D721Med (cell line): Measurements from ENCODE around the gene ANGPTL4.
A peak's percentile ranks its signal among the peaks of the same experiment; 100 is the strongest.

ENCODE experiments used
- DNase-seq: peaks from one replicate; pipeline ENCODE4 v3.0.0; 2011; ENCODE audit warnings: low spot score; ENCODE audit not compliant: insufficient read length
- FAIRE-seq: peaks from 2 replicates; lab custom pipeline; 2011; peaks lifted over from hg19 to GRCh38; lab: Jason Lieb, UNC
- TF ChIP-seq, protein P1 (sequence below): IDR thresholded peaks from 2 replicates; pipeline ENCODE4 v1.5.1; 2012; ENCODE audit warnings: mild to moderate bottlenecking, control low read depth; ENCODE audit not compliant: insufficient read depth; ENCODE audit errors: missing control alignments

Gene ANGPTL4

DNA sequence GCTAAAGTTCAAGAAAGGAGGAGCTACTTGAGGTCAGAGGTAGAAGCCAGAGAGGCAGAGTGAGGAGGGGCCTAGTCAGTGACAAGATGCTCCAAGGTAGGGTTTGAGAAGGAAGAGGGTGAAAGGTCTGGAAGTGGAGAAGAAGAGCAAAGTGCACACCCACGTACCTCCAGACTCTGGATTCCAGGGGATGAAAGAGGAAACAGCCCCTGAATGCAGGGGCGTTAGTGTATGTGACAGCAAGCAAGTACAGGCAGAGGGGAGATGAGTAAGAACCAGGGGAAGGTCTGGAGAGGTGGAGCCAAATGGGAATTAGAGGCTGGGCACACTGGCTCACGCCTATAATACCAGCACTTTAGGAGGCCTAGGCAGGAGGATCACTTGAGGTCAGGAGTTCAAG lies 34.0 kb upstream of the ANGPTL4 start:
- DNase-seq (no peak), FAIRE-seq (no peak)
- TF ChIP-seq, protein P1, sequence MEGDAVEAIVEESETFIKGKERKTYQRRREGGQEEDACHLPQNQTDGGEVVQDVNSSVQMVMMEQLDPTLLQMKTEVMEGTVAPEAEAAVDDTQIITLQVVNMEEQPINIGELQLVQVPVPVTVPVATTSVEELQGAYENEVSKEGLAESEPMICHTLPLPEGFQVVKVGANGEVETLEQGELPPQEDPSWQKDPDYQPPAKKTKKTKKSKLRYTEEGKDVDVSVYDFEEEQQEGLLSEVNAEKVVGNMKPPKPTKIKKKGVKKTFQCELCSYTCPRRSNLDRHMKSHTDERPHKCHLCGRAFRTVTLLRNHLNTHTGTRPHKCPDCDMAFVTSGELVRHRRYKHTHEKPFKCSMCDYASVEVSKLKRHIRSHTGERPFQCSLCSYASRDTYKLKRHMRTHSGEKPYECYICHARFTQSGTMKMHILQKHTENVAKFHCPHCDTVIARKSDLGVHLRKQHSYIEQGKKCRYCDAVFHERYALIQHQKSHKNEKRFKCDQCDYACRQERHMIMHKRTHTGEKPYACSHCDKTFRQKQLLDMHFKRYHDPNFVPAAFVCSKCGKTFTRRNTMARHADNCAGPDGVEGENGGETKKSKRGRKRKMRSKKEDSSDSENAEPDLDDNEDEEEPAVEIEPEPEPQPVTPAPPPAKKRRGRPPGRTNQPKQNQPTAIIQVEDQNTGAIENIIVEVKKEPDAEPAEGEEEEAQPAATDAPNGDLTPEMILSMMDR, result no peak

DNA sequence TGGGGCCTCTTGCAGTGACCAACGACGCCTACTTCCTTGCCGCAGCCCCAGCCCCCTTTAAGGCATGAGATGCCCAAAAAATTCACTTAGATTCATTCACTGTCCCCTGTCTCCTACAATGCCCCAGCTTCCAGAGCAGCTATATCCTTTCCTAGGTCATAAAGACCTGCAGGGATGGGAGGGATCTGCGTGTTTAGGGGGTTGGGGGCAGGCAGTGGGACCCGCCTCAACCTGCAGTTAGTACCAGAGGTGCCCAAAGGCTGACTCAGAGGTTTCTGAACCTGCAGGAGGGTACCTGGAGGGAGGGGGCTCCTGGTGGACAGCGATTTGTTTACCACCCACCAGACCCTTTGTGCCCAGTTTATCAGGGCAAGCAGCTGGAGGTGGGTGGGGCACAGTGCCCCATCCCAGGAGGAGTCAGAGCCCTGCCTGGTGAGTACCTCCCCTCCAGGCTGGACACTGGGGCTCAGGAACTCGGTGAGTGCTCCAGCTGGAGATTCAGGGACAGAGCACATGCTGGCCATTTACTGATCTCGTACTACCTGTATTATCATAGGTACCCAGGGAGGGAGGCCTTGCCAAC lies 32.6 kb upstream of the ANGPTL4 start:
- no peak for DNase-seq
- TF ChIP-seq, protein P1, result no peak
- FAIRE-seq, result no peak

DNA sequence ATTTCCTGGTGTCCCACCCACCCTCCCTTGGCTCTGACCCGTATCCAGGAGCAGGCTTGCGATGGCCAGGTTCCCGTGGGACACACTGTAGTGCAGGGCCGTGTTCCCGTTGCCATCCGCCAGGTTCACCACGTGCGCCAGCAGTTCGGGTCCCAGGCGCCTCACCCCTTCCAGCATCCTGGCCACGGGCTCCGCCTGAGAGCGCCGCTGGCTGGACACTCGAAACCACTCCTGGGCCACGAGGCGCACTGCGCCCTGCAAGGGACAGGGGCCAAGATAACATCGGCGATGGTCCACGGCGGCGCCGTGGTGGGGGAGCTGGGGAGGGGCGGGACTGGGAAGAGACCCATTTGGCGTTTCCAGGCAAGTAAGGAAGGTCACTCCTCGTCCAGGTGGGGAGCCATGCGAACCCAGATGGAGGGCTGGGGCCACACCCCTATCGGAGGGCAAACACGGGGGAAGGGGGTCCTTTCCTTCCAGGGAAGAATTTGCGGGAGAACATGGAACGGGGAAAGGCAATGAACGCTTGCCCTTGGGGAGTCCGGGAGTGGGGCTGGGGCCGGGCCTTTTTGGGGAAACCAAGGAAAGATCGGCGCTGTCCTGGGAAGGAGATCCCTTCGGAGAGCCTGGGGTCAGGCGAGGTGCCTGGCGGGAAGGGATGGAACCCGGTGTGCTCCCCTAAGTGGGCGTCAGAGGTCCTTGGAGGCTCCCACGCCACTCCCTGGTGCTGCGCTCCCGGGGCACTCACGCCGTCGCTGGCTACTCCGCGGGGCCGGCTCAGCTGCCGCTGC lies 30.8 kb upstream of the ANGPTL4 start:
- DNase-seq, result no peak

DNA sequence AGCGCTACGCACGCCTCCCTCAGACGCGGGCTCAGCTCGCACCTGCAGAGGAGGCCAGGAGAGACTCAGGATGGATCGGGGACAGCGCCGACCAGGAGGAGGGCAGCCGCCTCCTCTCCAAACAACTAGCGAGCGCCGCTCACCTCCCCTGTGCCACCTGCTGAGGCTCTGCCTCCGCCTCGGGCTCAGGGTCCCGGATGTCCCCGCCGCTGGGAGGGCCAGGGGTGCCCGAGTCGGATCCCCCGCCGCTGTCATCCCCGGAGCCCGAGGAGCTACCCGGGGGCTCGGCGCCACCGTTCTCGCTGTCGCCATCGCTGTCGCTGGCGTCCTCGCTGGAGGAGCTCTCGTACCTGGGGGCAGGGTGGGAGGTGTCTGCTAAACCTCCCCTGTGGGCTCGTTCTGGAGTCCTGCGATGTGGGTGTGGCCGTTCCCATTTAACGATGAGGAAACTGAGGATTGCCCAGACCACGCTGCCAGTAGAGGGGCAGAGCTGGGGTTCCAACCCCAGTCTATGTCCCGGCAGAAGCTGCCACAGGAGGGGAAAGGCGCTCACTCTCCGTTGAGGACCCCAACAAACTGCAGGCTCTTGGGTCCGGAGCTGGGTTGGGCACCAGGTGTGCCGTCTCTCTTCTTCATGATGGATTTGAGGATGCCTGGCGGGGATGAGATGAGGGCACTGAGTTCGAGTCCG lies 30.0 kb upstream of the ANGPTL4 start:
- TF ChIP-seq, protein P1, result no peak
- FAIRE-seq, result no peak
- no peak for DNase-seq

More for the DNA sequence above, 30.8 kb upstream of the ANGPTL4 start:
- TF ChIP-seq, protein P1, result no peak
- FAIRE-seq, result no peak

DNA sequence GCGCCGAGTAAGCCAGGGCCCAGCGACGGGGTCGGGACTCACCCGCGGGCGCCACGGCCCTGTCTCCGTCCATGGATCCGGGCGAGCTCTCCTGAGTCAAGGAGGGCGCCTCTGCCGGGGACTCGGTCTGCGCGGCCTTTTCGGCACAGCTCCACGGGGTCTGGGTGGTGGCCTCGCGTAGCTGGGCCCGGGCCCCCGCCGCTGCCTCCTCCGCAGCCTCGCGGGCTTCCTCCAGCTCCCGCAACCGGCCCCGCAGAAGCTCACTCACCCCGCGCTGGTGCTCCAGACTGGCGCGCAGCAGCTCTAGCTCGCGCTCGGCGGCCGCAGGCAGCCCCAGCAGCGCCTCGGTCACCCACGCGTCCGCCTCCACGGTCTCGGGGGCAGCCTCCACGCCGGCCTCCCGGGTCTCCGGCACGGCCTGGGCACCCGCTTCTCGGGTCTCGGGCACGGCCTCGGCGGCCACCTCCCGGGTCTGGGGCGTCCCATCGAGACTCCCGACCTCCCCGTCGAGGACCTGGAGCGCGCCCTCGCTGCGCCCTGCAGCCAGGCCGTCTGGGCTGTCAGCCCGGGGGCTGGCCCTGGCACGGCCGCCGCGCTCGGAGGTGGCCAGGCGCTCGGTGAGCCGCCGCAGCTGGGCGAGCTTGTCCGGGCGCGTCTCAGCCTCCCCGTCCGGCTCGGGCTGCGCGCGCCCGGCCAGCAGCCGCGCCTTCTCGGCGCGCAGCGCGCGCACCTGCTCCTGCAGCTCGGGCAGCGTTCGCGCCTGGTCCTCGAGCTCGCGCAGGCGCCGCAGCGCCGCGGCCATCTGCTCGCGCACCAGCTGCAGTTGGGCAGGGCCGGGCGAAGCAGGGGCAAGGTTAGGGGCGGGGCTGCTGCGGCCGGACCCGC lies 29.3 kb upstream of the ANGPTL4 start:
- TF ChIP-seq, protein P1, result no peak
- no peak for FAIRE-seq

DNA sequence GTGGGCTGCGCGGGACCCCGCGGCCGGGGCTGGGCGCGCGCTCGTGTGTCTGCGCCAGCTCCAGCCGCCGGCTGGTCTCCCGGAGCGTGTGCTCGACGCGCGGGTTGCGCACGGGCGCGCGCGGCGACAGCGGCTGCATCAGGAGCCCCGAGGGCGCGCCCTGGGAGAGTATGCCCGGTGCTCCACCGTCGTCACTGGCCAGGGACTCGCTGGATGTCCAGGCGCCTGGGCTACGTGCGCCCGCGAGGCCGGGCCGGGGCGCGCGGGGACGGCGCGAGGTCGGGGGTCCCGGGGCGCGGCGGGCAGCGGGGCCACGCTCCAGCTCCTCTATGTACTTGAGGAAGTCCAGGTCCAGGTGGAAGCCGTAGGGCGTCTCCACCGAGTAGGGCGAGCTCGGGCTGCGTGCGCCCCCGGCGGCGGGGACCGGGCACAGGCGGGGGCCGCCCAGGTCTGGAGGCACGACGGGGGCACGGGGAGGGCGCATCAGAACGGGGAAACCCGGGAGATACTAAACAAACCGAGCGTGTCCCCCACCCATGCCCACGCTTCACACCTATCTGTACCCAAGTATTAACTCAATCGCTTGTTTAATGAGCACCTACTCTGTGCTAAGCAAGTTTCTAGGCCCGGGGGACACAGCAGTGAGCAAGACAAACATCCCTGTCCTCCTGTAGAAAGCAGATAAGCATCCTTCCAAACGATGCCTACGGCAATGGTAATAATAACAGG lies 28.4 kb upstream of the ANGPTL4 start:
- FAIRE-seq (no peak), DNase-seq (no peak)
- TF ChIP-seq, protein P1, result peak; percentile 8

More for the DNA sequence above, 29.3 kb upstream of the ANGPTL4 start:
- DNase-seq, result peak; percentile 90
